Endodermal cell (in vitro differentiated cells): Measurements from ENCODE around the gene MEX3D. TPM values are rescaled to one million over a fixed set of nuclear protein-coding genes. Genes with fewer than 3 reads are reported as not detected.

Source experiments
- DNase-seq: peaks from one replicate; pipeline ENCODE4 v3.0.0-alpha.2; 2017
- H3K27ac ChIP-seq: 2 replicates; pipeline ENCODE4 v1.5.1; 2013; ENCODE audit warnings: mild to moderate bottlenecking, low read depth, low read length, moderate library complexity
- H3K27me3 ChIP-seq: 2 replicates; pipeline ENCODE4 v1.6.1; 2013; ENCODE audit warnings: mild to moderate bottlenecking, low read length, moderate library complexity; ENCODE audit not compliant: insufficient read depth, control insufficient read depth, poor library complexity, severe bottlenecking
- H3K36me3 ChIP-seq: 2 replicates; pipeline ENCODE4 v1.7.0; 2013; ENCODE audit warnings: mild to moderate bottlenecking, low read length, moderate library complexity; ENCODE audit not compliant: control insufficient read depth, insufficient read depth
- H3K4me1 ChIP-seq: one replicate; pipeline ENCODE4 v1.7.0; 2013; ENCODE audit warnings: low read length; ENCODE audit not compliant: control insufficient read depth, insufficient read depth
- H3K4me3 ChIP-seq: 2 replicates; pipeline ENCODE4 v1.5.1; 2013; ENCODE audit warnings: mild to moderate bottlenecking, low read length, moderate library complexity
- H3K9ac ChIP-seq: 2 replicates; pipeline ENCODE4 v1.6.1; 2013; ENCODE audit warnings: mild to moderate bottlenecking, low read length, moderate library complexity; ENCODE audit not compliant: poor library complexity, severe bottlenecking; ENCODE audit errors: extremely low read depth
- H3K9me3 ChIP-seq: 2 replicates; pipeline ENCODE4 v1.6.1; 2013; ENCODE audit warnings: mild to moderate bottlenecking, low read length, moderate library complexity; ENCODE audit not compliant: control insufficient read depth
- H3K27ac Mint-ChIP-seq: 2 replicates; pipeline ENCODE4 v1.8.0; 2020; ENCODE audit warnings: mixed read lengths
- H3K27me3 Mint-ChIP-seq: 2 replicates; pipeline ENCODE4 v1.8.0; 2021; ENCODE audit warnings: mild to moderate bottlenecking, mixed read lengths; ENCODE audit not compliant: insufficient read depth
- H3K36me3 Mint-ChIP-seq: 2 replicates; pipeline ENCODE4 v1.8.0; 2020; ENCODE audit warnings: low read depth, mixed read lengths
- H3K4me1 Mint-ChIP-seq: 2 replicates; pipeline ENCODE4 v1.8.0; 2020; ENCODE audit warnings: mixed read lengths
- H3K4me3 Mint-ChIP-seq: 2 replicates; pipeline ENCODE4 v1.8.0; 2020; ENCODE audit warnings: mild to moderate bottlenecking, moderate library complexity, mixed read lengths
- H3K9me3 Mint-ChIP-seq: 2 replicates; pipeline ENCODE4 v1.8.0; 2020; ENCODE audit warnings: mild to moderate bottlenecking, mixed read lengths
- CTCF ChIP-seq: fragments of 200-600 bp; sonication (generic); conservative IDR thresholded peaks from 2 replicates; pipeline ENCODE4 v1.5.0; 2021; ENCODE audit warnings: antibody characterized with exemption, mild to moderate bottlenecking
- WGBS, 2 experiments: methylation state at CpG; one replicate each; pipeline versions ENCODE4 v1.1.5 to v1.1.7; 2013; ENCODE audit warnings: missing lambda C conversion rate in 2 of 2, mixed read lengths in 1 of 2; ENCODE audit not compliant: insufficient coverage in 1 of 2, insufficient read length in 1 of 2; 5-methylcytosine and 5-hydroxymethylcytosine counted together
- total RNA-seq, 2 donors: library from RNA; stranded (reverse); fragmentation: NEBNext Ultra II Directional in 1 of 2; extraction: Animal tissue kit (Norgen Biotek cat#: 25700) in 1 of 2; gene quantifications; 2 replicates in 1 of 2; 3 replicates in 1 of 2; pipeline ENCODE4 v1.2.1, GENCODE V29; 2021

Gene MEX3D
- total RNA-seq, 2 donors from 2014 or later: 94.1 to 103 TPM

DNA sequence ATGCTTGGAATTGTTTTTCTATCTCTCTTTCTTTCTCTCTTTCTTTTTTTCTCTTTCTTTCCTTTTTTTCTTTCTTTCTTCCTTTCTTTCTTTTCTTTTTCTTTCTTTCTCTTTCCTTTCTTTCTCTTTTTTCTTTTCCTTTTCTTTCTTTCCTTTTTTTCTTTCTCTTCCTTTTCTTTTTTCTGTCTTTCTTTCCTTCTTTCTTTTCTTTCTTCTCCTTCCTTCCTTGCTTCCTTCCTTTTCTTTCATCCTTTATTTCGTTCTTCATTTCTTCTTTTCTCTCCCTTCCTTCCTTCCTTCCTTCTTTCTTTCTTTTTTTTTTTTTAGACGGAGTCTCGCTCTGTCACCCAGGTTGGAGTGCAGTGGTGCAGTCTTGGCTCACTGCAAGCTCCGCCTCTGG lies 1.9 kb upstream of the MEX3D start:
- no peaks in the 10 kb centered on the region for H3K9me3 Mint-ChIP-seq
- Histone ChIP-seq H3K9ac (no peak overlapping the region), H3K4me3 (no peak overlapping the region), H3K9me3 (no peaks in the 10 kb centered on the region), H3K27ac (no peak overlapping the region), H3K36me3 (peaks cover 6% of the 10 kb centered on the region), H3K4me1 (no peaks in the 10 kb centered on the region), H3K27me3 (peaks cover 21% of the 10 kb centered on the region)
- H3K4me3 Mint-ChIP-seq: peak overlapping the region; percentile 36
- TF ChIP-seq CTCF: no peak
- WGBS, 2 experiments: 90 to 91% methylated on average over 4 of the region's 4 CpGs
- peaks cover 35% of the 10 kb centered on the region for H3K27me3 Mint-ChIP-seq
- no peaks in the 10 kb centered on the region for H3K4me1 Mint-ChIP-seq
- DNase-seq: no peak
- H3K36me3 Mint-ChIP-seq: peaks cover 4% of the 10 kb centered on the region
- H3K27ac Mint-ChIP-seq: no peak overlapping the region

- 0% methylated on average over 71 of the region's 73 CpGs; no CpG with 5 or more reads in 1 of the 2 experiments for WGBS, 2 experiments
- Histone ChIP-seq H3K4me3 (no peak overlapping the region), H3K27me3 (peaks cover 21% of the 10 kb centered on the region), H3K36me3 (peaks cover 27% of the 10 kb centered on the region), H3K4me1 (no peaks in the 10 kb centered on the region), H3K27ac (no peak overlapping the region), H3K9me3 (no peaks in the 10 kb centered on the region), H3K9ac (no peak overlapping the region)
- Mint-ChIP-seq H3K9me3 (no peaks in the 10 kb centered on the region), H3K36me3 (peaks cover 19% of the 10 kb centered on the region), H3K27me3 (peaks cover 35% of the 10 kb centered on the region), H3K4me1 (no peaks in the 10 kb centered on the region), H3K27ac (no peak overlapping the region), H3K4me3 (no peak overlapping the region)
- no peak for DNase-seq
- no peak for TF ChIP-seq CTCF
Measured at GRCh38 chr19:1567848-1568227, 287 bp downstream of the MEX3D start.

DNA sequence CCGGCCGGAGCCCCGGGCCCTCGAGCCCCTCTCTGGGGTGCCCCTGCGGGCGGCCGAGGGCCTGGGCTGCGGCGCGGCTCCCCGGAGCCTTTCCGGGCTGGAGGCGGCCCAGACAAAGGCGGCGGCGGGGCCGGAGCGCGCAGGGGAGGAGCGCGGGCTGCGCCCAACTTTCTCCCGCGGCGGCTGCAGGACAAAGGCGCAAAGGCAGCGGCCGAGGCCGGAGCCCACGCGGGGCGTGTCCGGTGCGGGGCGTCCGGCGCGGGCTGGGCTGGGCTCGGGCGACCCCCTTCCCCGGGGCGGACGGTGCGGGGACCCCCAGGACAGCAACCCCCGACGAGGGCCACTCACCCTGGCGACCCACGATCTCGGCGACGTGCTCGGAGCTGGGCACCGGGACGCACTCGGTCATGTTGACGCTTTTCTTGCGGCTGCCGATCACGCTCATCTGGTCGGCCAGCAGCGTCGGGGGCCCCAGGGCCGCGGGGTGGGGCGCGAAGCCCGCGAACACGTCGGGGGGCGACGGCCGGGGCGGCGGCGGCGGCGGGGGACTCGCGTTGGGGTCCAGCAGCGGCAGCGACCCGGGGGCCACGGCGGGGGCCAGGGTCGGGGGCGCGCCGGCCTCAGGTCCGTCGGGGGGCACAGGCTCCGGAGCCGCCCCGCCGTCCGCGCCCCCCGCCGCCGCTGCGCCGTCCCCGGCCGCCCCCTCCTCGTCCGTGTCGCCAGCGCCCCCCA lies 843 bp downstream of the MEX3D start:
- Mint-ChIP-seq H3K27me3 (peaks cover 35% of the 10 kb centered on the region), H3K4me1 (no peaks in the 10 kb centered on the region), H3K27ac (peak overlapping the region; percentile 77), H3K9me3 (no peaks in the 10 kb centered on the region), H3K4me3 (peak overlapping the region; percentile 63), H3K36me3 (peaks cover 24% of the 10 kb centered on the region)
- 0 to 1% methylated on average over 23 to 107 of the region's 108 CpGs for WGBS, 2 experiments
- H3K27ac ChIP-seq: peak overlapping the region; percentile 100
- H3K27me3 ChIP-seq: peaks cover 21% of the 10 kb centered on the region
- H3K4me1 ChIP-seq: no peaks in the 10 kb centered on the region
- peak overlapping the region; percentile 99 for H3K9ac ChIP-seq
- peaks cover 32% of the 10 kb centered on the region for H3K36me3 ChIP-seq
- H3K4me3 ChIP-seq: peak overlapping the region; percentile 82
- H3K9me3 ChIP-seq: no peaks in the 10 kb centered on the region
- DNase-seq: peak; percentile 68
- TF ChIP-seq CTCF: no peak
